ENCODE data around the gene MOB1A.

- TF ChIP-seq, protein P1, sequence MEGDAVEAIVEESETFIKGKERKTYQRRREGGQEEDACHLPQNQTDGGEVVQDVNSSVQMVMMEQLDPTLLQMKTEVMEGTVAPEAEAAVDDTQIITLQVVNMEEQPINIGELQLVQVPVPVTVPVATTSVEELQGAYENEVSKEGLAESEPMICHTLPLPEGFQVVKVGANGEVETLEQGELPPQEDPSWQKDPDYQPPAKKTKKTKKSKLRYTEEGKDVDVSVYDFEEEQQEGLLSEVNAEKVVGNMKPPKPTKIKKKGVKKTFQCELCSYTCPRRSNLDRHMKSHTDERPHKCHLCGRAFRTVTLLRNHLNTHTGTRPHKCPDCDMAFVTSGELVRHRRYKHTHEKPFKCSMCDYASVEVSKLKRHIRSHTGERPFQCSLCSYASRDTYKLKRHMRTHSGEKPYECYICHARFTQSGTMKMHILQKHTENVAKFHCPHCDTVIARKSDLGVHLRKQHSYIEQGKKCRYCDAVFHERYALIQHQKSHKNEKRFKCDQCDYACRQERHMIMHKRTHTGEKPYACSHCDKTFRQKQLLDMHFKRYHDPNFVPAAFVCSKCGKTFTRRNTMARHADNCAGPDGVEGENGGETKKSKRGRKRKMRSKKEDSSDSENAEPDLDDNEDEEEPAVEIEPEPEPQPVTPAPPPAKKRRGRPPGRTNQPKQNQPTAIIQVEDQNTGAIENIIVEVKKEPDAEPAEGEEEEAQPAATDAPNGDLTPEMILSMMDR (conservative IDR thresholded peaks at IDR 0.05) = no peak
- no peak for TF ChIP-seq ZFX (IDR thresholded peaks at IDR 0.05)
Observed at GRCh38 chr2:74204436-74204835, 25.8 kb upstream of the MOB1A start.
